HepG2 (cell line): ENCODE data around the gene HSF2BP. TPM values are rescaled to one million over a fixed set of nuclear protein-coding genes. Genes with fewer than 3 reads are reported as not detected.

Source experiments
- AHR ChIP-seq: IDR thresholded peaks from 2 replicates; pipeline ENCODE4 v1.6.1; 2018; ENCODE audit warnings: missing genetic modification reagents, missing compliant biosample characterization
- BCL6 ChIP-seq: IDR thresholded peaks from 2 replicates; pipeline ENCODE4 v1.6.1; 2016; ENCODE audit warnings: missing genetic modification reagents, missing compliant biosample characterization
- ERF ChIP-seq: IDR thresholded peaks from 2 replicates; pipeline ENCODE4 v1.6.1; 2018; ENCODE audit warnings: missing biosample characterization, missing genetic modification reagents
- ETV5 ChIP-seq: IDR thresholded peaks from 2 replicates; pipeline ENCODE4 v1.6.1; 2018; ENCODE audit warnings: missing biosample characterization, missing genetic modification reagents, inconsistent platforms, borderline replicate concordance
- FOXA1 ChIP-seq, 2 experiments: fragments of 450-650 bp in 1 of 2; sonication (generic) in 1 of 2; formaldehyde crosslinking in 1 of 2; IDR thresholded peaks; 2 replicates each; pipeline versions ENCODE4 v1.4.0 to v1.6.1; 2016 to 2020; ENCODE audit warnings: missing genetic modification reagents in 1 of 2
- HNRNPL ChIP-seq: fragments of 200-400 bp; formaldehyde crosslinking; IDR thresholded peaks from 2 replicates; pipeline ENCODE4 v1.6.1; 2017; ENCODE audit warnings: mild to moderate bottlenecking, low read depth, low read length
- KLF16 ChIP-seq, 2 experiments: sonication (generic) in 1 of 2; formaldehyde crosslinking in 1 of 2; IDR thresholded peaks; 2 replicates each; pipeline versions ENCODE4 v1.6.1 to v1.8.0; 2016 to 2023; ENCODE audit warnings: missing genetic modification reagents in 2 of 2, missing compliant biosample characterization in 1 of 2
- MBNL3 ChIP-seq: fragments of 250-450 bp; sonication (Bioruptor Pico); conservative IDR thresholded peaks from 2 replicates; pipeline ENCODE4 v1.8.0; 2022; ENCODE audit warnings: mild to moderate bottlenecking, inconsistent platforms
- MEIS2 ChIP-seq: sonication (generic); formaldehyde crosslinking; IDR thresholded peaks from 2 replicates; pipeline ENCODE4 v1.9.0; 2021; ENCODE audit warnings: mild to moderate bottlenecking, missing genetic modification reagents
- MXI1 ChIP-seq: IDR thresholded peaks from 3 replicates; pipeline ENCODE4 v1.6.1; 2012; ENCODE audit warnings: low read depth, low read length, inconsistent platforms, borderline replicate concordance
- NR2F1 ChIP-seq, 2 experiments: fragments of 450-650 bp in 1 of 2; formaldehyde crosslinking in 1 of 2; IDR thresholded peaks; 2 replicates each; pipeline versions ENCODE4 v1.5.0 to v1.6.1; 2016 to 2020; ENCODE audit warnings: mild to moderate bottlenecking in 1 of 2, missing compliant biosample characterization in 1 of 2, missing genetic modification reagents in 1 of 2, moderate library complexity in 1 of 2
- RXRA ChIP-seq: sonication (generic); formaldehyde crosslinking; IDR thresholded peaks from 2 replicates; pipeline ENCODE4 v1.5.1; 2020; ENCODE audit warnings: missing genetic modification reagents
- SKI ChIP-seq: fragments of 450-650 bp; IDR thresholded peaks from one replicate; pipeline ENCODE4 v1.6.1; 2018; ENCODE audit warnings: mild to moderate bottlenecking; ENCODE audit not compliant: partially characterized antibody
- SP2 ChIP-seq: sonication (generic); formaldehyde crosslinking; IDR thresholded peaks from 2 replicates; pipeline ENCODE4 v1.5.1; 2020; ENCODE audit warnings: mild to moderate bottlenecking, missing genetic modification reagents
- TARDBP ChIP-seq: sonication (generic); formaldehyde crosslinking; IDR thresholded peaks from 2 replicates; pipeline ENCODE4 v1.8.0; 2022; ENCODE audit warnings: mild to moderate bottlenecking, missing genetic modification reagents
- TBX2 ChIP-seq: sonication (generic); formaldehyde crosslinking; IDR thresholded peaks from 2 replicates; pipeline ENCODE4 v1.5.0; 2020; ENCODE audit warnings: missing genetic modification reagents, mild to moderate bottlenecking, borderline replicate concordance
- XRCC5 ChIP-seq: fragments of 200-400 bp; formaldehyde crosslinking; optimal IDR thresholded peaks from 2 replicates; pipeline ENCODE3; 2017; ENCODE audit warnings: mild to moderate bottlenecking, low read length
- ZBTB20 ChIP-seq: sonication (generic); formaldehyde crosslinking; IDR thresholded peaks from 2 replicates; pipeline ENCODE4 v1.8.1; 2023; ENCODE audit warnings: missing genetic modification reagents, low read depth, mild to moderate bottlenecking, borderline replicate concordance
- ZNF205 ChIP-seq: IDR thresholded peaks from 2 replicates; pipeline ENCODE4 v1.6.1; 2018; ENCODE audit warnings: missing biosample characterization, missing genetic modification reagents
- ZNF777 ChIP-seq: sonication (generic); formaldehyde crosslinking; IDR thresholded peaks from 2 replicates; pipeline ENCODE4 v1.4.0; 2020; ENCODE audit warnings: missing genetic modification reagents
- polyA plus RNA-seq, 8 experiments: library from polyadenylated mRNA; depleted of rRNA in 3 of 8; stranded (reverse) in 7 of 8; unstranded in 1 of 8; fragments of >200 nt; fragmentation: Illumina TruSeq in 4 of 8; extraction: Trizol in 4 of 8; gene quantifications; 2 replicates each; pipeline versions ENCODE4 v1.2.1 to v1.2.3, GENCODE V29; 2011 to 2016; ENCODE audit warnings: low read depth in 4 of 8, missing spikeins in 1 of 8, mixed read lengths in 1 of 8; ENCODE audit not compliant: insufficient read depth in 1 of 8
- total RNA-seq, 5 experiments: library from RNA; depleted of rRNA; stranded (reverse); fragments of >200 nt; fragmentation: Illumina TruSeq; extraction: Trizol; gene quantifications; 2 replicates each; pipeline ENCODE4 v1.2.3, GENCODE V29; 2016; ENCODE audit warnings: low read depth in 1 of 5
- TF ChIP-seq, protein P1 (sequence below): IDR thresholded peaks from 2 replicates; pipeline ENCODE4 v1.6.1; 2016; ENCODE audit warnings: missing compliant biosample characterization, missing genetic modification reagents, borderline replicate concordance
- TF ChIP-seq, protein P2 (sequence below): sonication (generic); formaldehyde crosslinking; IDR thresholded peaks from 2 replicates; pipeline ENCODE4 v1.4.0; 2020; ENCODE audit warnings: missing genetic modification reagents
- TF ChIP-seq, protein P3 (sequence below): IDR thresholded peaks from 2 replicates; pipeline ENCODE4 v1.4.0; 2020; ENCODE audit warnings: mild to moderate bottlenecking, missing genetic modification reagents

HSF2BP gene
- total and polyA plus RNA-seq, 2 of the 13 experiments (the other 11 are each of a cell fraction or from before 2014, with no cell fraction given) = 0.67 to 2.2 TPM

DNA sequence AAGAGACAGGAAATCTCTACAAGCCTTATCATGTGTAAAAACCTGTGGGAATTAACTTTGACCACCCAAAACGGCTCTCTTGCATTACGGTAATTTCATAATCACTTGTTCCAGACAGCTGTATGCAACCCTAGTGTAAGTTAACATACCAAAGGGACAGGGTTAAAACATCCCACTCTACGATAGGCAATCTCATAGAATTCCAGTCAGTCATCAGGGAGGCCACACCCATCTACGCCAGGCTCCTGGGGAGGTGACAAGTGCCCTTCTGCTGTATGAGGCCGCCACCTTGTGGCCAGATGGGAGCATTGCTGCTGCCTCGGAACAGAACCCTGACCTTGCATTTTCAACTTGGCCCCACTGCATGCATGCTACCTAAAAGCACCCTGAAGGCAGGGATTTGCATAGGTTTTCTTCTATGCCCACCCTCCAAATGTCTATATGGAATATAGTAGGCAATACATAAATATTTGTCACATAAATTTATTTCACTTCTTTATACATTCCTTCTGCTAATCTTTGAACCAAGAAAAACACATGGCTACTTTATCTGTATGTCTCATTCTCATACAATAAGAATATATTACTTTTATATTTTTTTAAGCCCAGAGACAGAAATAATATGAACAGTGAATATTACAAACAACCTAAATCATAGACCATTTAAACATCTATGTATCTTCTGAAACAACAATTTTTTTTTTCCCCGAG is 12.6 kb downstream of the HSF2BP start (continued):
- TF ChIP-seq BCL6 (CRISPR knock-in tag) (0 out of 2 replicates have a peak, but pooled peaks have one; percentile 39), ZNF205 (CRISPR knock-in tag) (0 out of 2 replicates have a peak, but pooled peaks have one; percentile 57), ZNF777 (CRISPR knock-in tag) (no peak), KLF16 (CRISPR knock-in tag; IDR thresholded peaks at IDR 0.05) (peak in 1 of 2 experiments; percentile 83; a peak in 2 of 4 replicates), MXI1 (peak; percentile 65; the same call in 1 of the 3 replicates), SP2 (CRISPR knock-in tag) (no peak), HNRNPL (no peak), MEIS2 (CRISPR knock-in tag) (peak; percentile 64; the same call in 1 of the 2 replicates), FOXA1 (IDR thresholded peaks at IDR 0.05) (no peak), FOXA1 (CRISPR knock-in tag; IDR thresholded peaks at IDR 0.05) (0 out of 2 replicates have a peak, but pooled peaks have one; percentile 19), SKI (peak; percentile 60), ETV5 (CRISPR knock-in tag) (peak; percentile 30; the same call in 1 of the 2 replicates), ZBTB20 (CRISPR knock-in tag) (no peak), TBX2 (CRISPR knock-in tag) (peak; percentile 40; the same call in 1 of the 2 replicates), XRCC5 (peak; percentile 73), MBNL3 (CRISPR knock-in tag) (no peak), TARDBP (CRISPR knock-in tag) (peak; percentile 41; the same call in 1 of the 2 replicates), NR2F1 (CRISPR knock-in tag; IDR thresholded peaks at IDR 0.05) (no peak), ERF (CRISPR knock-in tag) (peak; percentile 82), AHR (CRISPR knock-in tag) (peak; percentile 74; the same call in 1 of the 2 replicates), RXRA (peak; percentile 47; the same call in 1 of the 2 replicates)
- TF ChIP-seq, protein P1, sequence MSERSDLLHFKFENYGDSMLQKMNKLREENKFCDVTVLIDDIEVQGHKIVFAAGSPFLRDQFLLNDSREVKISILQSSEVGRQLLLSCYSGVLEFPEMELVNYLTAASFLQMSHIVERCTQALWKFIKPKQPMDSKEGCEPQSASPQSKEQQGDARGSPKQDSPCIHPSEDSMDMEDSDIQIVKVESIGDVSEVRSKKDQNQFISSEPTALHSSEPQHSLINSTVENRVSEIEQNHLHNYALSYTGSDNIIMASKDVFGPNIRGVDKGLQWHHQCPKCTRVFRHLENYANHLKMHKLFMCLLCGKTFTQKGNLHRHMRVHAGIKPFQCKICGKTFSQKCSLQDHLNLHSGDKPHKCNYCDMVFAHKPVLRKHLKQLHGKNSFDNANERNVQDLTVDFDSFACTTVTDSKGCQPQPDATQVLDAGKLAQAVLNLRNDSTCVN = no peak
- TF ChIP-seq, protein P2, sequence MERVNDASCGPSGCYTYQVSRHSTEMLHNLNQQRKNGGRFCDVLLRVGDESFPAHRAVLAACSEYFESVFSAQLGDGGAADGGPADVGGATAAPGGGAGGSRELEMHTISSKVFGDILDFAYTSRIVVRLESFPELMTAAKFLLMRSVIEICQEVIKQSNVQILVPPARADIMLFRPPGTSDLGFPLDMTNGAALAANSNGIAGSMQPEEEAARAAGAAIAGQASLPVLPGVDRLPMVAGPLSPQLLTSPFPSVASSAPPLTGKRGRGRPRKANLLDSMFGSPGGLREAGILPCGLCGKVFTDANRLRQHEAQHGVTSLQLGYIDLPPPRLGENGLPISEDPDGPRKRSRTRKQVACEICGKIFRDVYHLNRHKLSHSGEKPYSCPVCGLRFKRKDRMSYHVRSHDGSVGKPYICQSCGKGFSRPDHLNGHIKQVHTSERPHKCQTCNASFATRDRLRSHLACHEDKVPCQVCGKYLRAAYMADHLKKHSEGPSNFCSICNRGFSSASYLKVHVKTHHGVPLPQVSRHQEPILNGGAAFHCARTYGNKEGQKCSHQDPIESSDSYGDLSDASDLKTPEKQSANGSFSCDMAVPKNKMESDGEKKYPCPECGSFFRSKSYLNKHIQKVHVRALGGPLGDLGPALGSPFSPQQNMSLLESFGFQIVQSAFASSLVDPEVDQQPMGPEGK (CRISPR knock-in tag) = peak; percentile 36; the same call in 1 of the 2 replicates
- TF ChIP-seq, protein P3, sequence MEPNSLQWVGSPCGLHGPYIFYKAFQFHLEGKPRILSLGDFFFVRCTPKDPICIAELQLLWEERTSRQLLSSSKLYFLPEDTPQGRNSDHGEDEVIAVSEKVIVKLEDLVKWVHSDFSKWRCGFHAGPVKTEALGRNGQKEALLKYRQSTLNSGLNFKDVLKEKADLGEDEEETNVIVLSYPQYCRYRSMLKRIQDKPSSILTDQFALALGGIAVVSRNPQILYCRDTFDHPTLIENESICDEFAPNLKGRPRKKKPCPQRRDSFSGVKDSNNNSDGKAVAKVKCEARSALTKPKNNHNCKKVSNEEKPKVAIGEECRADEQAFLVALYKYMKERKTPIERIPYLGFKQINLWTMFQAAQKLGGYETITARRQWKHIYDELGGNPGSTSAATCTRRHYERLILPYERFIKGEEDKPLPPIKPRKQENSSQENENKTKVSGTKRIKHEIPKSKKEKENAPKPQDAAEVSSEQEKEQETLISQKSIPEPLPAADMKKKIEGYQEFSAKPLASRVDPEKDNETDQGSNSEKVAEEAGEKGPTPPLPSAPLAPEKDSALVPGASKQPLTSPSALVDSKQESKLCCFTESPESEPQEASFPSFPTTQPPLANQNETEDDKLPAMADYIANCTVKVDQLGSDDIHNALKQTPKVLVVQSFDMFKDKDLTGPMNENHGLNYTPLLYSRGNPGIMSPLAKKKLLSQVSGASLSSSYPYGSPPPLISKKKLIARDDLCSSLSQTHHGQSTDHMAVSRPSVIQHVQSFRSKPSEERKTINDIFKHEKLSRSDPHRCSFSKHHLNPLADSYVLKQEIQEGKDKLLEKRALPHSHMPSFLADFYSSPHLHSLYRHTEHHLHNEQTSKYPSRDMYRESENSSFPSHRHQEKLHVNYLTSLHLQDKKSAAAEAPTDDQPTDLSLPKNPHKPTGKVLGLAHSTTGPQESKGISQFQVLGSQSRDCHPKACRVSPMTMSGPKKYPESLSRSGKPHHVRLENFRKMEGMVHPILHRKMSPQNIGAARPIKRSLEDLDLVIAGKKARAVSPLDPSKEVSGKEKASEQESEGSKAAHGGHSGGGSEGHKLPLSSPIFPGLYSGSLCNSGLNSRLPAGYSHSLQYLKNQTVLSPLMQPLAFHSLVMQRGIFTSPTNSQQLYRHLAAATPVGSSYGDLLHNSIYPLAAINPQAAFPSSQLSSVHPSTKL (CRISPR knock-in tag) = peak; percentile 71
